ENCODE results near the gene OBSCN. TPM values are rescaled to one million over a fixed set of nuclear protein-coding genes. Genes with fewer than 3 reads are reported as not detected.

The OBSCN gene
- total and polyA plus RNA-seq, 2 of the 13 experiments (the other 11 are each of a cell fraction or from before 2014, with no cell fraction given) = 0.20 TPM

- H3K27ac ChIP-seq (ENCODE audit: extremely low read length, insufficient read depth, low read length) = peak within 1 kb of the TSS; percentile 99
- no peaks in the 10 kb centered on the region for H3K36me3 ChIP-seq (replicated peaks in 1 of 2; ENCODE audit: control insufficient read depth in 1 of 2, insufficient read depth in 2 of 2, low read length in 2 of 2)
- ChIA-PET POLR2A (interaction anchor here (0.6 to 3.3 kb wide), 24 partner anchors 9 to 336 kb away, joined by 3 to 72 read pairs (median 5); partner anchors contain the start of genes ARF1, GJC2, GUK1 and MRPL55), CTCF (ENCODE audit: low intra/inter-chr PET ratio, low total read pairs) (interaction anchor here (1.1 to 1.6 kb wide), 2 partner anchors 25 to 35 kb away, joined by 3 to 7 read pairs; partner anchors contain the start of gene GUK1)
- intact Hi-C loops (cut with micrococcal nuclease; ENCODE audit: unreplicated experiment) = loop anchor here (1.0 to 2.0 kb wide), 2 partner anchors 26 to 35 kb away; no protein-coding TSS in a partner anchor
- ATAC-seq = peak; percentile 85
- peak; percentile 95 for DNase-seq (ENCODE audit: low spot score)
- no peak within 1 kb of the TSS for H2AFZ ChIP-seq (ENCODE audit: low read length)
- H4K20me1 ChIP-seq (ENCODE audit: insufficient read depth, low read length) = no peaks in the 10 kb centered on the region
- peak within 1 kb of the TSS; percentile 98 for H3K9ac ChIP-seq (ENCODE audit: insufficient read depth, low read depth, low read length)
- FAIRE-seq = peak; percentile 67
- in situ Hi-C loops (cut with HindIII; ENCODE audit: extremely low pct_ligation_motif_present, low pct_unique_long_range_greater_than_20kb) = no loop called here
- H3K4me2 ChIP-seq (ENCODE audit: low read depth, low read length) = peak within 1 kb of the TSS; percentile 99
- H3K4me3 ChIP-seq (replicated peaks in 1 of 3; ENCODE audit: insufficient read depth in 1 of 3, low read depth in 2 of 3, low read length in 3 of 3) = peak within 1 kb of the TSS; percentile 61 to 88 (median 84)
- H3K79me2 ChIP-seq (ENCODE audit: insufficient read depth, low read length) = peaks cover 5% of the 10 kb centered on the region
- no peaks in the 10 kb centered on the region for H3K9me3 ChIP-seq (ENCODE audit: low read length)
- WGBS (ENCODE audit: low lambda C conversion rate) = no CpG with 5 or more reads among the region's 93 CpGs
- H3K4me1 ChIP-seq (ENCODE audit: insufficient read depth, low read length) = peaks cover 50% of the 10 kb centered on the region
- no TSS peak for BruUV-seq (replicated peaks)
- H3K27me3 ChIP-seq (ENCODE audit: control insufficient read depth in 1 of 2, insufficient read depth in 2 of 2, low read length in 2 of 2) = no peaks in the 10 kb centered on the region; a peak in 1 of 5 replicates
- TF ChIP-seq E2F2 (CRISPR knock-in tag; IDR thresholded peaks at IDR 0.05; ENCODE audit: borderline replicate concordance) (no peak), ZNF674 (CRISPR knock-in tag; IDR thresholded peaks at IDR 0.05; ENCODE audit: low read depth) (no peak), ZBTB21 (CRISPR knock-in tag; IDR thresholded peaks at IDR 0.05) (peak; percentile 96), BRCA1 (CRISPR knock-in tag; IDR thresholded peaks at IDR 0.05) (no peak), MYNN (CRISPR knock-in tag; IDR thresholded peaks at IDR 0.05; ENCODE audit: low read depth) (no peak), NR2C2 (CRISPR knock-in tag; IDR thresholded peaks at IDR 0.05; ENCODE audit: borderline replicate concordance) (peak; percentile 89), ZFP41 (CRISPR knock-in tag; IDR thresholded peaks at IDR 0.05; ENCODE audit: borderline replicate concordance) (no peak), STAG1 (CRISPR knock-in tag; IDR thresholded peaks at IDR 0.05) (0 out of 2 replicates have a peak, but pooled peaks have one; percentile 12), CENPT (CRISPR knock-in tag; IDR thresholded peaks at IDR 0.05; ENCODE audit: low read depth) (0 out of 2 replicates have a peak, but pooled peaks have one; percentile 35), DNMT3B (CRISPR knock-in tag; conservative IDR thresholded peaks at IDR 0.05) (no peak), ZNF143 (CRISPR knock-in tag; IDR thresholded peaks at IDR 0.05) (no peak), SMARCE1 (IDR thresholded peaks at IDR 0.05; ENCODE audit: borderline replicate concordance) (no peak), RBFOX2 (IDR thresholded peaks at IDR 0.05; ENCODE audit: low read depth, low read length) (peak; percentile 100), GLI4 (CRISPR knock-in tag; IDR thresholded peaks at IDR 0.05; ENCODE audit: borderline replicate concordance) (0 out of 2 replicates have a peak, but pooled peaks have one; percentile 80), ZNF432 (CRISPR knock-in tag; IDR thresholded peaks at IDR 0.05; ENCODE audit: borderline replicate concordance) (no peak), ZBTB37 (CRISPR knock-in tag; IDR thresholded peaks at IDR 0.05) (no peak), SAP130 (CRISPR knock-in tag; IDR thresholded peaks at IDR 0.05; ENCODE audit: low read depth) (peak; percentile 83), ZMYM3 (CRISPR knock-in tag; IDR thresholded peaks at IDR 0.05) (no peak), RFX3 (CRISPR knock-in tag; IDR thresholded peaks at IDR 0.05) (no peak), SIN3B (IDR thresholded peaks at IDR 0.05; ENCODE audit: low read length) (no peak), SP140L (CRISPR knock-in tag; IDR thresholded peaks at IDR 0.05; ENCODE audit: borderline replicate concordance) (no peak), RFXANK (CRISPR knock-in tag; IDR thresholded peaks at IDR 0.05) (no peak), ZNF879 (CRISPR knock-in tag; IDR thresholded peaks at IDR 0.05) (no peak), CENPBD1 (CRISPR knock-in tag; IDR thresholded peaks at IDR 0.05; ENCODE audit: borderline replicate concordance, low read depth) (no peak; the same call in 1 of the 2 replicates)
Measured at GRCh38 chr1:228165372-228166169, 42.3 kb upstream of the OBSCN start, which contains the start of gene IBA57. Gene IBA57, plus strand, starts transcription at chr1:228165804. Its CDS starts 13 bp downstream, at chr1:228165817.
